ENCODE data around the gene ASIC4. TPM values are rescaled to one million over a fixed set of nuclear protein-coding genes. Genes with fewer than 3 reads are reported as not detected.
A peak's percentile ranks its signal among the peaks of the same experiment; 100 is the strongest.

The ASIC4 gene
- total RNA-seq, 1 experiment from 2014 or later: 0.79 TPM

- TF ChIP-seq CTCF (IDR thresholded peaks at IDR 0.05): 0 out of 2 replicates have a peak, but pooled peaks have one; percentile 25
- no peak for TF ChIP-seq ESRRA (CRISPR knock-in tag; IDR thresholded peaks at IDR 0.05; ENCODE audit: borderline replicate concordance)
- TF ChIP-seq JUN (CRISPR knock-in tag; IDR thresholded peaks at IDR 0.05): no peak
Measured at GRCh38 chr2:219490186-219490585, 24.1 kb upstream of the ASIC4 start (continued).

- Mint-ChIP-seq H3K36me3 (no peaks in the 10 kb centered on the region), H3K27ac (no peak overlapping the region), H3K4me1 (peaks cover 38% of the 10 kb centered on the region), H3K4me3 (no peak overlapping the region), H3K27me3 (ENCODE audit: low read depth) (peaks cover 37% of the 10 kb centered on the region), H3K9me3 (no peaks in the 10 kb centered on the region)
- no peak for ATAC-seq
- ChIA-PET POLR2A (no interaction called here), CTCF (interaction anchor here (1.4 to 35.9 kb wide), 8 partner anchors 10 to 87 kb away, joined by 3 to 2316 read pairs (median 16); partner anchors contain the start of genes ASIC4, CHPF and TMEM198)
- DNase-seq (ENCODE audit: low spot score): no peak
- no peak for TF ChIP-seq ZBTB21 (CRISPR knock-in tag; IDR thresholded peaks at IDR 0.05; ENCODE audit: borderline replicate concordance)
- no peak for TF ChIP-seq GRHL2 (CRISPR knock-in tag; IDR thresholded peaks at IDR 0.05; ENCODE audit: insufficient replicate concordance, severe bottlenecking)
- no peak for TF ChIP-seq USF1 (CRISPR knock-in tag; IDR thresholded peaks at IDR 0.05)
- TF ChIP-seq E2F5 (CRISPR knock-in tag; IDR thresholded peaks at IDR 0.05): no peak
- TF ChIP-seq ZNF423 (CRISPR knock-in tag; IDR thresholded peaks at IDR 0.05): no peak
- TF ChIP-seq ZNF219 (CRISPR knock-in tag; IDR thresholded peaks at IDR 0.05; ENCODE audit: borderline replicate concordance): no peak
- TF ChIP-seq E2F4 (CRISPR knock-in tag; IDR thresholded peaks at IDR 0.05; ENCODE audit: borderline replicate concordance, low read depth): no peak
- no peak for TF ChIP-seq PRDM15 (CRISPR knock-in tag; IDR thresholded peaks at IDR 0.05)
- no peak for TF ChIP-seq MXD4 (CRISPR knock-in tag; IDR thresholded peaks at IDR 0.05; ENCODE audit: borderline replicate concordance)
- no peak for TF ChIP-seq NR2C2 (CRISPR knock-in tag; IDR thresholded peaks at IDR 0.05)
- TF ChIP-seq MAX (CRISPR knock-in tag; IDR thresholded peaks at IDR 0.05): no peak
- TF ChIP-seq ZNF532 (CRISPR knock-in tag; IDR thresholded peaks at IDR 0.05; ENCODE audit: borderline replicate concordance): no peak
- no peak for TF ChIP-seq ZNF425 (CRISPR knock-in tag; conservative IDR thresholded peaks at IDR 0.05)
- no peak for TF ChIP-seq FOXP4 (CRISPR knock-in tag; IDR thresholded peaks at IDR 0.05)
Measured at GRCh38 chr2:219490600-219491130, 23.6 kb upstream of the ASIC4 start.

Measured in WTC11 (cell line).